BJ (cell line): Measurements from ENCODE around the gene HIPK4. TPM values are rescaled to one million over a fixed set of nuclear protein-coding genes. Genes with fewer than 3 reads are reported as not detected.
"Not testable (repeated sequence)": the region's sequence is repeated elsewhere in the genome, so short reads cannot be mapped to it uniquely, and the experiment has no call there.

Experiments
- CTCF ChIA-PET: fragments of 350-600 bp; formaldehyde crosslinking; extraction: SDS; loops from one replicate; lab custom pipeline; 2021; ENCODE audit warnings: antibody characterized with exemption, inconsistent platforms; lab: Yijun Ruan, JAX
- POLR2A ChIA-PET: fragments of 300-600 bp; sonication (Branson Sonifier 250); formaldehyde crosslinking; extraction: SDS; loops from one replicate; lab custom pipeline; 2021; ENCODE audit warnings: antibody characterized with exemption; lab: Charles Lee
- DNase-seq: peaks from one replicate; pipeline ENCODE4 v3.0.0-alpha.2; 2011; ENCODE audit warnings: low read depth
- H3K27me3 ChIP-seq: 2 replicates; pipeline ENCODE4 v1.6.0; 2011; ENCODE audit warnings: low read length; ENCODE audit not compliant: control insufficient read depth, insufficient read depth
- H3K36me3 ChIP-seq: 2 replicates; pipeline ENCODE4 v1.5.1; 2011; ENCODE audit warnings: low read length; ENCODE audit not compliant: control insufficient read depth, insufficient read depth
- H3K4me3 ChIP-seq: 2 replicates; pipeline ENCODE4 v1.5.1; 2011; ENCODE audit warnings: low read depth, mild to moderate bottlenecking, control low read depth, low read length
- CTCF ChIP-seq: IDR thresholded peaks from 2 replicates; pipeline ENCODE4 v1.5.1; 2011; ENCODE audit warnings: low read depth, mild to moderate bottlenecking, control low read depth, inconsistent platforms, low read length, moderate library complexity; ENCODE audit not compliant: insufficient read depth
- polyA plus RNA-seq: library from polyadenylated mRNA; depleted of rRNA; stranded (reverse); fragments of >200 nt; gene quantifications from 2 replicates; pipeline ENCODE4 v1.2.3, GENCODE V29; 2011

HIPK4 gene
- polyA plus RNA-seq, 1 experiment = 0.21 TPM

- POLR2A ChIA-PET = no interaction called here
These were observed 52.9 kb downstream of the HIPK4 start for GRCh38 chr19:40337107-40337506.

GRCh38 chr19:40336601-40336900 lies 53.4 kb downstream of the HIPK4 start:
- DNase-seq = no peak
- ChIA-PET CTCF (interaction anchor here (1.8 kb wide), 1 partner anchor 10 kb away, joined by 4 read pairs; no protein-coding TSS in a partner anchor), POLR2A (no interaction called here)
- Histone ChIP-seq H3K27me3 (no peaks in the 10 kb centered on the region), H3K36me3 (peaks cover 5% of the 10 kb centered on the region; the same call in 1 of the 2 replicates), H3K4me3 (no peak overlapping the region)
- TF ChIP-seq CTCF = no peak

More at GRCh38 chr19:40337107-40337506, 52.9 kb downstream of the HIPK4 start:
- no peak for TF ChIP-seq CTCF
- no peak overlapping the region for H3K4me3 ChIP-seq
- no peak for DNase-seq
- H3K27me3 ChIP-seq = no peaks in the 10 kb centered on the region
- CTCF ChIA-PET = interaction anchor here (1.8 kb wide), 1 partner anchor 9 kb away, joined by 4 read pairs; no protein-coding TSS in a partner anchor
- H3K36me3 ChIP-seq = peaks cover 5% of the 10 kb centered on the region; the same call in 1 of the 2 replicates

- ChIA-PET POLR2A (no interaction called here), CTCF (interaction anchor here (1.4 to 1.8 kb wide), 3 partner anchors 10 to 31 kb away, joined by 3 to 4 read pairs (median 4); partner anchors contain the start of genes C19orf47 and PLD3)
- Histone ChIP-seq H3K4me3 (no peak overlapping the region), H3K27me3 (no peaks in the 10 kb centered on the region), H3K36me3 (peaks cover 7% of the 10 kb centered on the region; the same call in 1 of the 2 replicates)
- DNase-seq = no peak
- TF ChIP-seq CTCF = no peak
These were observed 54.0 kb downstream of the HIPK4 start for GRCh38 chr19:40335855-40336600.

GRCh38 chr19:40335101-40335500 lies 54.9 kb downstream of the HIPK4 start:
- no peaks in the 10 kb centered on the region for H3K27me3 ChIP-seq
- DNase-seq = no peak
- TF ChIP-seq CTCF = no peak
- H3K4me3 ChIP-seq = no peak overlapping the region
- H3K36me3 ChIP-seq = peaks cover 11% of the 10 kb centered on the region; the same call in 1 of the 2 replicates
- CTCF ChIA-PET = interaction anchor here (1.4 to 1.5 kb wide), 2 partner anchors 13 to 30 kb away, joined by 3 to 4 read pairs; partner anchors contain the start of genes C19orf47 and PLD3
- POLR2A ChIA-PET = no interaction called here

- peaks cover 16% of the 10 kb centered on the region for H3K36me3 ChIP-seq
- H3K27me3 ChIP-seq, DNase-seq, H3K4me3 ChIP-seq, CTCF ChIA-PET, POLR2A ChIA-PET: not testable (repeated sequence)
These were observed 56.9 kb downstream of the HIPK4 start for GRCh38 chr19:40333083-40333482.
